HG03469 (cell line): ENCODE measurements around the gene CLEC4G.
"Not testable (repeated sequence)": the region's sequence is repeated elsewhere in the genome, so short reads cannot be mapped to it uniquely, and the experiment has no call there.

Experiments used
- ATAC-seq: cut with Tn5 transposase; IDR thresholded peaks from one replicate; pipeline ENCODE4 v1.9.1; 2021; ENCODE audit warnings: mild to moderate bottlenecking, moderate library complexity, moderate number of reproducible peaks; ENCODE audit not compliant: unreplicated experiment

CLEC4G gene

GRCh38 chr19:7732045-7732444 lies at the start of gene CLEC4G:
TSS of gene CLEC4G (minus strand) at chr19:7732110. CDS start at chr19:7732102, 8 bp downstream.
- no peak for ATAC-seq

GRCh38 chr19:7781157-7781556 lies 49.2 kb upstream of the CLEC4G start:
- ATAC-seq: no peak

- ATAC-seq: no peak
Observed at GRCh38 chr19:7779631-7780486, 47.9 kb upstream of the CLEC4G start.

- no peak for ATAC-seq
Observed at GRCh38 chr19:7778081-7778480, 46.2 kb upstream of the CLEC4G start.

- ATAC-seq: no peak
Observed at GRCh38 chr19:7775761-7776160, 43.9 kb upstream of the CLEC4G start.

- no peak for ATAC-seq
Observed at GRCh38 chr19:7773841-7774240, 41.9 kb upstream of the CLEC4G start.

- no peak for ATAC-seq
Observed at GRCh38 chr19:7772752-7773291, 40.9 kb upstream of the CLEC4G start.

GRCh38 chr19:7771072-7771471 lies 39.2 kb upstream of the CLEC4G start:
- no peak for ATAC-seq

- ATAC-seq: no peak
Observed at GRCh38 chr19:7769171-7769570, 37.3 kb upstream of the CLEC4G start.

GRCh38 chr19:7767487-7767886 lies 35.6 kb upstream of the CLEC4G start:
- ATAC-seq: no peak

GRCh38 chr19:7766535-7766934 lies 34.6 kb upstream of the CLEC4G start:
- no peak for ATAC-seq

GRCh38 chr19:7765043-7765442 lies 33.1 kb upstream of the CLEC4G start:
- not testable (repeated sequence) for ATAC-seq

- ATAC-seq: not testable (repeated sequence)
Observed at GRCh38 chr19:7764157-7764556, 32.2 kb upstream of the CLEC4G start.

- ATAC-seq: no peak
Observed at GRCh38 chr19:7763696-7764095, 31.8 kb upstream of the CLEC4G start.

- no peak for ATAC-seq
Observed at GRCh38 chr19:7762719-7763293, 30.9 kb upstream of the CLEC4G start, which contains the start of gene CLEC4M. TSS of gene CLEC4M (plus strand) at chr19:7763243. CDS start at chr19:7763267, 24 bp downstream.

GRCh38 chr19:7759156-7759555 lies 27.2 kb upstream of the CLEC4G start:
- ATAC-seq: no peak

GRCh38 chr19:7757358-7757757 lies 25.4 kb upstream of the CLEC4G start:
- no peak for ATAC-seq

GRCh38 chr19:7756258-7756657 lies 24.3 kb upstream of the CLEC4G start:
- no peak for ATAC-seq

- no peak for ATAC-seq
Observed at GRCh38 chr19:7751157-7751783, 19.4 kb upstream of the CLEC4G start.

- ATAC-seq: no peak
Observed at GRCh38 chr19:7748756-7749155, 16.8 kb upstream of the CLEC4G start.

GRCh38 chr19:7748171-7748570 lies 16.3 kb upstream of the CLEC4G start:
- no peak for ATAC-seq
